Stimulated activated CD8-positive, alpha-beta memory T cell treated with anti-CD3 and anti-CD28 coated beads, Interleukin-12 subunit alpha, Interleukin-12 subunit beta, amount 100 ng/mL, for 24 hours (primary cell): ENCODE results near the gene JAG2.

Experiments
- DNase-seq: peaks from one replicate; pipeline ENCODE4 v3.0.0-alpha.2; 2020; ENCODE audit errors: extremely low read depth

Gene JAG2

GRCh38 chr14:105168496-105168978 lies at the start of gene JAG2:
JAG2 (minus strand) TSS chr14:105168776; CDS start chr14:105168420, 356 bp downstream.
- no peak for DNase-seq

- DNase-seq, result no peak
These were observed 49.2 kb upstream of the JAG2 start for GRCh38 chr14:105217774-105218173.

- DNase-seq, result no peak
These were observed 48.1 kb upstream of the JAG2 start for GRCh38 chr14:105216490-105217247.

GRCh38 chr14:105215602-105216001 lies 47.0 kb upstream of the JAG2 start:
- DNase-seq, result no peak

GRCh38 chr14:105214324-105214915 lies 45.8 kb upstream of the JAG2 start:
- DNase-seq, result no peak

- DNase-seq, result no peak
These were observed 44.8 kb upstream of the JAG2 start for GRCh38 chr14:105213361-105213760.

- no peak for DNase-seq
These were observed 44.1 kb upstream of the JAG2 start for GRCh38 chr14:105212541-105213300.

GRCh38 chr14:105211758-105212089 lies 43.1 kb upstream of the JAG2 start:
- DNase-seq, result no peak

GRCh38 chr14:105211086-105211757 lies 42.6 kb upstream of the JAG2 start:
- no peak for DNase-seq

- DNase-seq, result no peak
These were observed 41.9 kb upstream of the JAG2 start for GRCh38 chr14:105210266-105211025.

GRCh38 chr14:105209646-105210045 lies 41.1 kb upstream of the JAG2 start:
- no peak for DNase-seq

- DNase-seq, result no peak
These were observed 40.5 kb upstream of the JAG2 start for GRCh38 chr14:105209091-105209490.

GRCh38 chr14:105208738-105209075 lies 40.1 kb upstream of the JAG2 start:
- DNase-seq, result no peak

- no peak for DNase-seq
These were observed 39.6 kb upstream of the JAG2 start for GRCh38 chr14:105207996-105208737.

GRCh38 chr14:105207460-105207901 lies 38.9 kb upstream of the JAG2 start:
- no peak for DNase-seq

- no peak for DNase-seq
These were observed 38.3 kb upstream of the JAG2 start for GRCh38 chr14:105206873-105207272.

GRCh38 chr14:105205673-105206208 lies 37.2 kb upstream of the JAG2 start:
- DNase-seq, result no peak

GRCh38 chr14:105204931-105205672 lies 36.5 kb upstream of the JAG2 start:
- no peak for DNase-seq

- no peak for DNase-seq
These were observed 35.8 kb upstream of the JAG2 start for GRCh38 chr14:105204206-105204930.
